CD4-positive, alpha-beta T cell treated with Interleukin-15 for 1 hour (primary cell): ENCODE measurements around the gene RIN3.
A peak's percentile ranks its signal among the peaks of the same experiment; 100 is the strongest.

Source experiments
- DNase-seq: peaks from one replicate; pipeline ENCODE4 v3.0.0-alpha.2; 2020

Gene RIN3

DNA sequence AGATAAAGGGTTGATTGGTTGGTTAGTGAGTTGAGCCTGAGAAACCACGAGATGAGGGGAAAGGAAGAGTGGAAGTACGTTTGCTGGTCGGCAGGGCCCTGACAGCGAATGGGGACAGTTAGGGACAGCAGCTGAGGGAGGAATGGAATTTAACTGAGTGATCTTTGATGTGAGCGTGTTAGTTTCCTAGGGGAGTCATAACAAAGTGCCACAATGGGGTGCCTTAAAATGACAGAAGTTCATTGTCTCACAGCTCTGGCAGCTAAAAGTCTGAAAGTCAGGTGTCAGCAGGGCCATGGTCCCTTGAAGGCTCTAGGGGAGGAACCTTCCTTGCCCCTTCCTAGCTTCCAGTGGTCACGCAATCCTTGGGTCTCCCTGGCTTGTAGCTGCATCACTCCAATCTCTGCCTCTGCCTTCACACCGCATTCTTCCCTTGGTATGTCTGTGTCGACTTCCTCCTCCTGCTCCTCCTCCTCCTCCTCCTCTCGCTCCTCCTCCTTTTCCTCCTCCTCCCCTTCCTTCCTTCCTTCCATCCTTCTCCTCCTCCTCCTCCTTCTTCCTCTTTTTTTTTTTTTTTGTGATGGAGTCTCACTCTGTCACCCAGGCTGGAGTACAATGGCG, 26.0 kb upstream of the RIN3 start:
- no peak for DNase-seq

- no peak for DNase-seq
These were observed 24.0 kb upstream of the RIN3 start for GRCh38 chr14:92489394-92490238.

DNA sequence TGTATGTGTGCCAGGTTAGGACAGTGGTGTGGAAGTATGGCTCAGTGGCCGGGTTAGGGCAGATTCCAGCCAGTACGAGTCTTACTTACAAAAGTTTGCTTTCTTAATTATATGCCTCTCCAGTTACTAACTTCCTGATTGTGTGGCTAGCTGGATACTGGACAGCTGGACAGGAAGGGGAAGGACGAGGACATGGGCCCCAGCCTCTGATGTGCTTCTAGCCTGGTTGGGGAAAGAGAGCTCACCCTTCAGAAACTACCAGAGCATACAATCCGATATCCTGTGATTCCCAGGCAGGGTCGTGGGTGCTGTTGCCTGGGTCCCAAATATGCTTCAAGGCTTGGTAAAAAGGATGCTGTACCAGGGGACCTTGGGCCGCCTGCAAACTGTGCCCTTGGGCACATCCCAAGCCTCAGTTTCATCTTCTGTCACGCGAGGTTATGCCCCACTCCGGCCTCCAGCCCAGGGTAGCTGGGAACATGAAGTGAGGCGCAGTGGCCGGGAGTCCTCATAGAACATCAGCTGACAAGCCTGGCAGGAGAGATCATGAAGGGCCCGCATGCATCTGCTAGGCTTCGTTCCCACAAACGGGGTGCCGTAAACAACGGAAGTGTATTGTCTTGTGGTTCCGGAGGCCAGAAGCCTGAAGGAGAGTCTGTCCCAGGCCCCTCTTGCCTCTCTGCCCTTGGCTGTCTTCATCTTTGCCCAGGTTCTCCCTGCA, 23.2 kb upstream of the RIN3 start:
- DNase-seq: no peak

- DNase-seq: no peak
These were observed 21.8 kb upstream of the RIN3 start for GRCh38 chr14:92491782-92492181.

DNA sequence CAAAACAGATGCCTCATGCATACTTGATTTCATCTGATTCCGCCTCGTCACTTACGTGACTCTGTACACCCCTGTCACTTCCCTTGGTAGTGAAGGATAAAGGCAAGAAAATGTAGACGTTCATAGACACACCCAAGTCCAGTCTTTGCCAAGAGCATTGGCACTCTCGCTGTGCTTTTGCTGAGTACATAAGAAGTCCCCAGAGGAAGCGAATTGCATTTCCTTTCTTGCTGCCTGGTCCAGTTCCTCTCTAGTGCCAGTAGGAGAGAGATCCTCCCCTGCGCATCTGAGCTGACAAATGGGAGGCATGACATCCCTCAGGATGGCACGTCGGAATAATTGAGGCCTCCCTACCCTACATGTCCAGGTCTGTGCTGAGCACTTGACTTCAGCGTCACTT, 21.3 kb upstream of the RIN3 start:
- peak; percentile 61 for DNase-seq

GRCh38 chr14:92493024-92493423, 20.6 kb upstream of the RIN3 start:
- no peak for DNase-seq

DNA sequence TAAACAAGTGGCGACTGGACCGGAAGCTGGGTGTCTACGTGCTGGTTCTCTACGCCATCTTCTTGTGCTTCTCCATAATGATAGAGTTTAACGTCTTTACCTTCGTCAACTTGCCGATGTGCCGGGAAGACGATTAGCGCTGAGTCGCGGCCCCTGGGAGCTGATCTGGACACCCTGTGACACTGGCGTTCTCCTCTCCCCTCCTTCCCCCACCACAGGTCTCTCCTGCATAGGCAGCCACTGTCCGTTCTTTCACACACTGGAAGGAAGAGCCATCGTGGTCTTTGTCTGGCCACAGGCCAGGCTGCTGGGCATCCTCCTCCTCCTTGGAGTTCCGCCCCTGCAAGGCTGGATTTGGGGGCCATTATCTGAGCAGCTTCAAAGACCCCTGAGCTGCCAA, 20.1 kb upstream of the RIN3 start:
- DNase-seq: no peak

DNA sequence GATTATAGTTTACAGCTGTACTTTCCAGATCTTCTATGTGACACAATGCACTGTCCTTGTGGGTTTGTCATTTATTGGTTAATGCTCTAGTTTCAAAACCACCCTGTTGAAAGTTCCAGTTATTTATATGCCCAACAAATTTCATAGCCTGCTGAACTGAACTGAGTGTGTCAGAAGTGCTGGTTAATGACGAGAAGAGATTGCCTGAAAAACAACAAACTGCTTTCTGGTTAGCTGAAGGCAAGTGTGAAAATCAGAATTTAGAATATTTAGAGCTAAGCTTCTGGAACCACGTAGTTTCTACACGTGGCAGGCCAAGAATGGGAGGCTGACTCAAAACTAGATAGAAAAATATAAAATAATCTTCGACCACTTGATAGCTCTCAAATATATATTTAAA, 19.1 kb upstream of the RIN3 start:
- no peak for DNase-seq

DNA sequence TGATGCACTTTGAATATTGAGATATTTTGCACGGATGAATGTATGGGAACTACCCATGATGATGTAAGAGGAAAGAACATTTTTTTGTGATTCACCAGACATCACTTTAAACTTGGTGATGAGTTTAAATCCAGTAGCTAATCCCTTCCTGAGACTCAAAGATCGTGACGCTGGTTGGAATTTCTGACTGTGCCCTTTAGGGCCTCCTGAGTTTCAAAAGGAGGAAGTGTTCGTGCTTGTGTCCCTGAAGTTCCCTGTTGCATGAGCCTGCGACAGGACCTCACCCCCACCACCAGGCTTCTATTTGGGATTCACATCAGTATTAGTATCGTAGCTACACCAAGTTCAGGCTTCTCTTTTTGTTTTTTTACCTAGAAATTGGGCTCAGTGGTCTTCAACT, 18.6 kb upstream of the RIN3 start:
- DNase-seq: peak; percentile 79

DNA sequence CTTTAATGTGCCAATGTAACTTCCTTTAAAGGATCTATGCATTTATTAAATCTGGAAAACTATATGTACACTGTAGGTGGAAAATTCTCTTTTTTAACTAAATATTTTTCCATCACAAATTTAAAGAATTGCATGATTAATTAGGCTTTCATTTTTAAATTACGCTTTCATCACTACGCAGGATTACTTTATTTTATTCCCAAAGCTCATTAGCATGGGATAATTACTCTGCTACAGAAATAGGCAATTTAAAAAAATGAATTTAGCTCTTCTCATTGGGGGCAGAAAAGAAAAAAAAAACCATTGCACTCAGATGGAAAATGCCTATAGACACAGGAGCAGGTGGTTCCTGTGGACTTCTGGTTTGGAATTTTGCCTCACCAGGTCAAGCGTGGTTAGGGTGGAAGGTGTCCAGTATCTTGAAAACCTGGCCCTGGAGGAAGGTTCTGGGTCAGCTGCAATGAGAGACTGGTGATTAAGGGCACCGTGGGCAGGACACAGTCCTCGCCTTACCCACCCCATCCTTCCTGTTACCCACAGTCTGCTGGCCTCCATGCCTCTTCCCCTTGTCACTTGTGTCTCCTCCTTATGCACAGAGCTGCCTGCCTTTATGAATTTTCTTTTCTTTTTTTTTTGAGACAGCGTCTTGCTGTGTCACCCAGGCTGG, 17.3 kb upstream of the RIN3 start:
- DNase-seq: no peak

GRCh38 chr14:92497391-92497790, 16.2 kb upstream of the RIN3 start:
- no peak for DNase-seq

GRCh38 chr14:92499234-92499633, 14.3 kb upstream of the RIN3 start:
- DNase-seq: no peak

DNA sequence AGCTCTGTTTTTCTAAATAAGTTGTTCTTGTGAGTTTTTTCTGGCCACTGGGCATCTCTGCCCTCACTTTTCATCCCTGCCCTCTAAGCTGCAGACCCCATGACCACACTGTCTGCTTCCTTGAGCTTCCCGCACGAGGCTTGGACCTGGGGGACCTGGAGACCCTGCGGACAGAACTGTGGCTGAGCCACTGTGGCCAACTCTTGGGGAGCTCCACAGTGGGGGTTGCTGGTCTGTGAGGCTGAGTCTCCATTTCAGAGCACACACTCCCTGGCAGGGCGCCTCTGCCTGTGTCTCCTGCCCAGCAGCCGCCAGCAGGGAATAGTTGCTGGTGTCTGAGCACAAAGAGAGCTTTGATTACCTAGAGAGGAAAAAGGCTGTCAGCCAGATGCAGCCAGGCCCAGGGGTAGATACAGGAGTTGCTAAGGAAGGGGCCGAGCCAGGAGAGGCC, 13.1 kb upstream of the RIN3 start:
- DNase-seq: no peak

DNA sequence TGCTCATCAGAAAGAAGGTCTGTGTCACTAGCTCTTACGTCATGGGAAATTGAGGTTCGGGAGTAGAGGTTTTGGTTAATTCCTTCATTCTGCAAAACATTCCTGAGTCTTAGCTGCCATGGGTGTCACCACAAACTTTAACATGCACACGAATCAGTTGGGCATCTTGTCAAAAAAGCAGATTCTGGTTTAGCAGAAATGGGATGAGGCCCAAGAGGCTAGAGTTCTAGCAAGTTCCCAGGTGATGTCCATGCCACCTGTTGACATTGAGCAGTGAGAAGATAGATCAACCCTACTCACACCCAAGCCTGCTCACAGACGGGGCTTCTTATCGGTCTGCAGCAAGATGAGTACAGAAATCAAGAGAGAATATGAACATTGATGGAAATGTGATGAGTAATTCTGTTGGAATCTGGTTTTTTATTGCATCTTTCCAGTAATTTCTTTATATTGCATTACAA, 11.7 kb upstream of the RIN3 start:
- no peak for DNase-seq

- DNase-seq: no peak
These were observed 10.9 kb upstream of the RIN3 start for GRCh38 chr14:92502541-92503286.

DNA sequence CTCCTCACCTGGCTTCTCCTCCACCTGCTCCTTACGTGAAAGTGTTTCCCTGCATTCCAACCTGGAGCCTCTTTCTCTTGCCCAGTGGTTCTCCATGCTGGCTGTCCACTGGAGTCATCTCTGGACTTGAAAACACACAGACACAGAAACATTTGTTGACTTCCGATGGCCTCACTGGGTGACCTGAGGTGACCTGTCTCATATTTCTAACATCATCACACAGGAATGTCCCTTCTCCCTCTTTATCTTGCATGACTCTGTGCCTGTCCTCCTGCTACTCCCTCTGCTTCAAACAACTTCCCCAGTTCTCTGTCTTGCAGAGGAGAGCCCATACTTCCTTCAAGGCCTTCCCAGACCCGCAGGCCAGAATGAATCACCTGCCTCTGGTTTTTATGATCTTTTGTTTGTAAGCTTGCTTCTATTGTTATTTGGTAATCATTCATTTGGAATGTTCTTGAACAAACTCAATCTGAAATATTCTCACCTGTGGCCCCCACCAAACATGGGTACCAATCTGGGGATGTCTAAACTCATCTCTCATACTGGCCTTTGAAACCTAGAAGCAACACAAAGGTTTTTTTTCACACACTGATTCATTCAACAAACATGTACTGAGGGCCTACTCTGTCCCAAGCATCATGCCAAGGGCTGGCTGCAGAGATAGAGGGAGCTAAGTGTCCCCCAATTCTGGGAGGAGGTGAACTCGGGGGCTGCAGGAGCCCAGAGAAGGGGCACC, 9.7 kb upstream of the RIN3 start:
- DNase-seq: peak; percentile 38

GRCh38 chr14:92505826-92506225, 7.8 kb upstream of the RIN3 start:
- DNase-seq: no peak

DNA sequence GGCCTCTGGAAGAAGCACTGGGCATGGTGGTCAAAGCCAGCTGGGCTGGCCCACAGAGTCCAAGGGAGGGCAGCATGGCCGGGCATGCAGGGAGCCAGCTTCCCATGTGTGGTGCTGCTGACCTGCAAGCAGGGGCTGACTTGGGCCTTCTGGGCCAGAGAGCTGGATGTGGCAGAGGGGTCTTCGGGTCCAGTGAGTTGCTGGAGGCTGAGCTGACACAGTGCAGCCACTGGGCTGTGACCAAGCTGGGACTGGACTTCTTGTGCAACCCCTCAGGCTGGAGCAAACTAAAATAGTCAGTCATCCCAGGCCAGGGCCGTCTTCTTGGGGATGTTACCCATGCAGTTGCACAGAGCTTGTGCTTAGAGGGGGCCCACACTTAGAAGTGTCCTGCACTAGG, 7.3 kb upstream of the RIN3 start:
- no peak for DNase-seq

DNA sequence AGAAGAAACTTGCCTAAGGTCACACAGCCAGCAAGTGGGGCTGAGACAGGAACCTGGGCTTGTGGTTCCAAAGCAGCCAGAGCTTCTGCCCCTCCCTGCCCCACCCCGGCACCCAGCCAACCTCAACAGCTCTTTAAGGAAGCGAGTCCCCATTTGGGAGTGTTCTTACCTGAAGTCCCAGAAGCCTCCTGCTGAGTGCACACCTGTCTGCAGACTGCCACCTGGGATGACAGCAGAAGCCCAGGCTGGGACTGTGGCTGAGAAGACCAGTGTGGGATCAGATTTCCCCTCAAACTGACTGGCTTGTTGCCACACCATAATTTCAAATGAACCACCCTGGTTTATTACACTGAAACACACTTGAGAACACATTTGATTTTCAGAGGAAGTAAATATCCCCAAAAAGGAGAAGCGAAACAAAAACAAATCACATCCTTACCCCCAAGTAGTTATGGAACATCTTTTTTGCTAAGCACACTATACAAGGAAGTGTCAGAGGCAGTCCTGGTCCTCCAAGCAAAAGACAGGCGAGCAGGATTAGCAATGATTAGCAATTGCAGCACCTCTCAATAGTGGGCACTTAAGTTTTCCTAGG, 6.3 kb upstream of the RIN3 start:
- peak; percentile 48 for DNase-seq

DNA sequence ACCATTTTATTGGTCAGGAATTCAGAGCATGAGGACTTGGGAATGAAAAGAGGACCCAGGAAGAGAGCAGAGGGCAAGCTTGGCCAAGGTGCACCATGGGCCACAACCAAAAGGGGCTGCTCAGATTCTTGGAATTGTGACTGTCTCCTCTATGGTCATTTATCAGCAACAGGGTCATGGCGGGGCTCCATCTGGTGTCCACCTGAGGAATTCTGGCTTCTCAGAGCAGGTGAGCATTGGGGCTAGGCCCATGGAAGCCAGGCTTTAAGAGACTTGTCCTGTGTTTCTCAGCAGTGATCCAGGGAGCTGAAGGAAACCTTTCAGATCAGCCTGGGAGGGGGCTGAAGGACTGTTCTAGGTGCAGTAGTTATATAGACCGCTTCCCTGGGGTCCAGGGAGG, 2.6 kb upstream of the RIN3 start:
- no peak for DNase-seq
